AG08395 (cell line): ENCODE results near the gene NHERF2.

Experiments used
- DNase-seq: peaks from one replicate; pipeline ENCODE4 v3.0.0; 2012; ENCODE audit warnings: mixed read lengths, low spot score

Gene NHERF2

DNA sequence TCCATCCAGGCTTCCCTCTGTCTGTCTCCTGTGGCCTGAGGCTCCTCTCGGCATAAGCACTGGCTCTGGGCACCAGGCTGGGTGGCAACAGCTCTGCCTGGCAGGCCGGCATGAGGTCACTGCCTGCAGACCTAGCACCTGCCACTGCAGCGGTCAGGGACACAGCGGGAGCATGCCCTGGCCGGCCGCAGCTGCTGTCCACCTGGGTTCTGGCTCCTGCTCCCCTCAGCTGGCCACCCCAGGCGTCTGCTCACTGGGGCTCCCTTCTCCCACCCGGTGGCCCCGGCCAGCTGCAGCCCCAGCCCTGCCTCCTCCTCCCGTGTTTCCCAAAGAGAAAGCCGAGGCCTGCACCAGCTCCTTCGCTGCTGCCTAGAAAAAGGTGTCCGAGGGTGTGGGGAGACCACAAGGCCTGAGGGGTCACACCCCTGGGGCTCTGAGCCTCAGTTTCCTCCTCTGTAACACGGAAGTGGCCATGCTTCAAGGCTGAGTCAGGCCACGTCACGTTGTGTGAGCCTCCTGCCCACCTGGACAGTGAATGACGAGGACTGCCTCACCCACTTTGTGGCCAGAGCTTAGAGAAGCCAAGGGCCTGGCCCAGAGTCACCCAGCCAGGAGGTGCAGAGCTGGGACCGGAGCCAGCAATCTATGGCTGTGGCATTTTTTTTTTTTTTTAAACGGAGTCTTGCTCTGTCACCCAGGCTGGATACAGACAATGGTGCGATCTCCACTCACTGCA, 14.3 kb downstream of the NHERF2 start:
- no peak for DNase-seq

DNA sequence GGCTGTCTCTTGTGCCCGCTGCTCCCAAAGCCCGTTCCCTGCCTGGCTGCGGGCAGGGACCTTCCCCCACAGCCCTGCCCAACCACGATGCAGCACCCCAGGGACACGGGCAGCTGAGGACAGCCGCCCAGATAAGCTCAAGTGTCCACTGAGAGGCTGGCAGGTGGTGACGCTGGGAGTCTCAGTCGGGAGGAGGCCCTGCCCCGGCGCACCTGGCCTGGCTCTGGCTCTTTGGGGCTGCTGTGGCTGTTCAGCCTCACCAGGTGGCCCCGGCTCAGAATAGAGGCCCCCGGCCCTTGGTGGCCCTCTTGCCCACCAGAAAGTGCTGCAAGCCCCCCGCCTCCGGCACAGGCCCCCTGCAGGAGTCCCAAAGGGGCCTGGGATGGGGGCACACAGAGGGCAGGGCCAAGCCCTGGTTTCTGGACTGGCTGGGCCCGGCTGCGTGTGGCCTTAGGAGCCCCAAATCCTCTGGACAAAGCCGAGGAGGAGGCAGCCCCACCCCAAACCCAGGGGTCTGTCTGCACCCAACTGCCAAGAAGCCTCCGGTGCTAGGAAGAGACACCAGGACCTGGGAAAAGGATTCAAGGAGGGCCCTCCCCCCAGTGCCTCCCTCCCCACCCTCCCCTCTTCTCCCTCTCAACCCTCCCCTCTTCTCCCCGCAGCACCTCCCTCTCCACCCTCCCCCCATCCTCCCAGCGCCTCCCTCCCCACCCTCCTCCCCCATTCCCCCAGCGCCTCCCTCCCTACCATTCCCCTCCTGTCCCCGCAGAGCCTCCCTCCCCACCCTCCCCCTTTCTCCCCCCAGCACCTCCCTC, 15.7 kb downstream of the NHERF2 start:
- DNase-seq: no peak

DNA sequence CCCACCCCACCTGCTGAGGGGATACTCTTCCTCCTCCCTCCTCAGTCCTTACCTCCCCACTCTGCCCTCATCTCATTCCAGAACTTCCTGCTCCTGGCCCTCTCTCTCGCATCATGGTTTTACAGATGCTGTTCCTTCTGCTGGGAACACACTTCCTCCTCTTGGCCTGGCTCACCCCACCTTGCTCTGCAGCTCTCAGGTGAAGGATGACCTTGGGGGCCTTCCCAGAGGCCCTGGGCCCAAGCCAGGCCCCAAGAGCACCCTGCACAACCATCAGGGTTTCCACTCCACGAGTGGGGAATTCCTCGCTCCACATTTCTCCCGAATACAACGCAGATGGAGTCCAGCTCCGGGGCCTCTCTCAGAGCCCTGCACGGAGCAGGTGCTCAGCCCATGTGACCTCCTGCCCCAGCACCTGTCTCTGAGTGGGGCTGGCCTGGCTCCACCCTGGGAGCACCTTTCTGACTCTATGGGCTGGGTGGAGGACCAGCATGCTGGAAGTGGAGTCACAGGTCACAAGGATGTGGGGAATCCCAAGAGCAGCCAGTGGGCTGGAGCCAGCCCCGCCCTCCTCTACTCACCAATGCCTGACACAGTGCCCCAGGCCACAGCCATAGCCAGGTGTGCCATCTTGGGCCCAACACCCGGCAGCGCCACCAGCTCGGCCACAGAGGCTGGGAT, 16.4 kb downstream of the NHERF2 start:
- DNase-seq: no peak

DNA sequence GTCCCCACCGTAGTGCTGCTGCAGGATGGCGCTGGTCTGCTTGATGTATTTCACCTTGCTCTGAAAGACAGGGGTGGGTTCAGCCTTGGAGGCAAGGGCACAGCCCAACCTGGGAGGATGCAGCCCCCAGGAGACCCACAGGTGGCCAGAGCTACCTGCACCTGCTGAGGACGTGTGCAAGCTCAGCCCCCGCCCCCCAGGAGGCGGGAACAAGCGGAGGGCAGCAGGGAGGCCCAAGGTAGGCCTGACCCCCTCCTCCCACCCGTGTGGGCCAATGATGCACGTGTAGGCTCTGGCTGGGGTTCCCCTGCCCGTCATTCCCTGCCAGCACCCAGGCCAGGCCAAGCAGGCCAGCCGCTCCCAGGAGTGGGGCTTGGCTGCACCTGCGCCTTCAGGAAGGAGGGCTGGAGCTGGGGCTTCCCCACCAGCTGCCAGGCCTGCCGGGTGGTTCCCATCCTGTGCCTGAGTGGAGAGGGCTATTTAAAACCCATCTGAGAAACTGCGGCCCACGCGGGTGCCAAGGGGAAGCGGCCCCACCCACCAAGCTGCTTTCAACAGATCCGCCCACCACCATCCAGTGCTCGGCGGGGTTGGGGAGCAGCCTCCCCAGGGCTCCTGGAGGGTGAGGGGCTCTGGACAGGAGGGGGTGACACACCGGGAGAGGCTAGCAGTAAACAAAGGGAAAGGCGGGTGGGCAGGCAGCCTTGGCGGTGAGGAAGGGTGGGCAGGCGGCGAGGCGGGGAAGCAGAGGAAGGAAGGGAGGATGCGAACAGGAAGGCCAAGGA, 17.2 kb downstream of the NHERF2 start:
- no peak for DNase-seq

DNA sequence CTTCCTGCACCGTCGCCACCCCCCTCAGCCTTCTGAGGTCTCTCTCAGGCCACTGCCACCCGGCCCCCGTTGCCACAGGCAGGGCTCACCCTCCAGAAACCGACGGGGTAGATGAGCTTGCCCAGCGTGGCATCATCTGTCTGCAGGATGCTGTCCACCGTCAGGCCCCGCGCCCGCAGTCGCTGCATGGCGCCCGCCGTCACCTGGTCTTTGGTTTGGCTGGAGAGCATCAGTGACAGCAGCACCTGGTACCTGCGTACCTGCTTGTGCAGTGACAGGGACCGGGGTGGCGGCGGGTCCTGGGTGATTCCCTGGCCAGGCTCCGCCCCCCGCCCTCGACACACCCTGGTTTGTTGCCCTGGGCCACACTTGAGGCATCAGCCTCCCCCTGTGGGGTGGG, 17.8 kb downstream of the NHERF2 start:
- no peak for DNase-seq

DNA sequence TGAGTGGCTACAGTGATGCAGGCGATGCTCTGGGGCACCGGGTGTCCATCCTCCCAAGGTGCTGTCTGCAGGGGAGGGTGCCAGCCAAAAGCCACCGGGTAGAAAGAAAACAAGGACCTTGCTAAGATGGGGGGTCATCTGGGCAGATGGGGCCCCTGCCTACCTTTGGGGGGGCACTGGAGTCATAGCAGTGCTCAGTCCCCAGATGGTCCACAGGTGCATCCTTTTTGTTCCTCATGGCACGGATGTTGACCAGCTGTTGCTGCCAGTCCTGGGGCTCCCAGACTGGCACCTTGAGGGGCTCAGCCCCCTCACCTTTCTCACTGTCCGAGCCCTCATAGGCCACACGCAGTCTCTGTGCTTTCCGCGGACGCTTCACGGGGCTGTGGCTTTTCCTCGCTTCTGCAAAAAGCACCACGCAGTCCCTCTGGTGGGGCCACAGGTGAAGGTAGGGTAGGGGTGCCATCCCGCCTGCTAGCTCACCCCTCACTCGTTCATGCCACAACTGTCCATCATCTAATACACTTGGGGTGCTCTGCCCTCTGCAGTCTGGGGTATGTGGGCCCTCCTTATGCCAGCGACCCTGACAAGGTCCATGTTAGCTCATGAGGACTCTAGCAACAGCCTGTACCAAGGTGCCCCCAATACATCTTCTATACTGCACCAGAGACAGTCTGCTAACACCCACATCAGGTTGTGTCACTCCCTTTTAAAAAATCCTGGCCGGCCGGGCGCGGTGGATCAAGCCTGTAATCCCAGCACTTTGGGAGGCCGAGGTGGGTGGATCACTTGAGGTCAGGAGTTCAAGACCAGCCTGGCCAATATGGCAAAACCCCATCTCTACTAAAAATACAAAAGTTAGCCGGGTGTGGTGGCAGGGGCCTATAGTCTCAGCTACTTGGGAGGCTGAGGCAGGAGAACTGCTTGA, 19.5 kb downstream of the NHERF2 start:
- DNase-seq: no peak

DNA sequence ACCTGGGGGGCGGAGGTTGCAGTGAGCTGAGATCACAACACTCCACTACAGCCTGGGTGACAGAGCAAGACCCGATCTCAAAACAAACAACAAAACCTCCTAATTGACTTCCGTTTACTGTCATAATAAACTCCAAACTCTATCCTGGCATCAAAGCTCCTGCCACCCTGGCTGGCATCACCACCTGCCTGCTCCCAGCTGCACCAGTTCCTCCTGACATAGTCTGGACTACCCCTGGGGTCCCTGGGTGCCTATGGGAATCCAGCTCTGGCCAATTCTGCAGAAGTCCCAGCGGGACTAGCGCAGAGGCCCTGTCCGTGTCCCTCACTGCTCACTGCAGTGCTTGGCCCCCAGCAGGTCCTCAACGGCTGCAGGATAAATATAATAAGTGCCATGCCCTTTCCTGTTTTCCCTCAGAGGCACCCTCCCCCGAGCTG, 20.2 kb downstream of the NHERF2 start:
- DNase-seq: no peak

DNA sequence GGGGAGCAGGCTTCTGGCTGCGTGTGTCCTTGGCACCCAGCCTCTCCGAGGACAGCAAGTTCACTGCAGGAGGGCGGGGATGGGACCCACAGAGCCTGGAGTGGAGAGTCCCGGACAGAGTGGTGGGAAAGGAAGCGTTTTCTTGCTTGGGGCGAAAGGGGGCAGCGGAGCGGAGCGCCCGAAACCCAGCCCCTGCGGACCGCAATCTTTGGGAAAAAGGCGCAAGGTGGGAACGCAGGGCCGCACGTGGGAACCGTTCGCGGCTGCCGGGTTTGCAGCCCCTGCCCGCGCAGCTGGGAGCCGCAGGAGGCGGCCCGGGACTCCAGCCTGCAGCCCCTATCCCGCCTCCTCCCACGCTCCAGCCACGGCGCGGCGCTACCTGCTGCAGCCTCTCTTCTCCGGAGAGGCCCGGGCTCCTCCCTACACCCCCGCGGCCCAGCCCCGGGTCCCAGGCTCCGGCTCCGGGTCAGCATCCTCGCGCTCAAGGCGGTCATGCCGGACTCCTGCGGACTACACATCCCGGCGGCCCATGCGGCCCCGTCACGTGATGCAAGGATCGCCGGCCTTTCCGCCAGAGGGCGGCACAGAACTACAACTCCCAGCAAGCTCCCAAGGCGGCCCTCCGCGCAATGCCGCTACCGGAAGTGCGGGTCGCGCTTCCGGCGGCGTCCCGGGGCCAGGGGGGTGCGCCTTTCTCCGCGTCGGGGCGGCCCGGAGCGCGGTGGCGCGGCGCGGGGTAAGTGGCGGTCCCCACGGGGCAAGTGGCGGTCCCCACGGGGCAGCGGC, 20.8 kb downstream of the NHERF2 start, which contains the start of the genes NTHL1 and TSC2:
Gene NTHL1, minus strand, starts transcription at position 505 of the 786 bp plus-strand sequence. Its CDS starts 11 bp downstream, at position 494.
Gene TSC2, plus strand, starts transcription at position 656 of the 786 bp plus-strand sequence. CDS start 631 bp downstream, outside the sequence.
- DNase-seq: peak; percentile 97

DNA sequence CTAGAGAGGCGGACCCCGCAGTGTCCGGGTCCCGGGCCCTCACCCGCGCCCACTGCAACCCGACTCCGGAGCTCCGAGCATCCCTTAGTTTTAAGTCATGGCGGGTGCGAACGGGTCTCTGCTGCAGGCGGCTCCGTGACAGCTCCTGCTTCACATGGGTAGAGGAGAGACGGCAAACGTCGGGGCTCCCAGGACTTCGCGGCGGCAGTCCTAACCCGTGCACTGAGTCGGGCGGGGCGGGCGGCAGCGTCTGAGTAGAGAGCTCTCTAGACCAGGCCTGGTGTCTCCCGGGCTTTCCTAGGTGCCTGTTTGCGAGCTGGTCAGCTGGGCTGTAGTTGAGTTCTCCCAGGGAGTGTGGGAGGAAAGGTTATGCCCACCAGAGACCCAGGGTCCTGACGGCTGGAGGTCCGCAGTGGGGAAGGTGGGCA, 21.4 kb downstream of the NHERF2 start:
- peak; percentile 15 for DNase-seq

DNA sequence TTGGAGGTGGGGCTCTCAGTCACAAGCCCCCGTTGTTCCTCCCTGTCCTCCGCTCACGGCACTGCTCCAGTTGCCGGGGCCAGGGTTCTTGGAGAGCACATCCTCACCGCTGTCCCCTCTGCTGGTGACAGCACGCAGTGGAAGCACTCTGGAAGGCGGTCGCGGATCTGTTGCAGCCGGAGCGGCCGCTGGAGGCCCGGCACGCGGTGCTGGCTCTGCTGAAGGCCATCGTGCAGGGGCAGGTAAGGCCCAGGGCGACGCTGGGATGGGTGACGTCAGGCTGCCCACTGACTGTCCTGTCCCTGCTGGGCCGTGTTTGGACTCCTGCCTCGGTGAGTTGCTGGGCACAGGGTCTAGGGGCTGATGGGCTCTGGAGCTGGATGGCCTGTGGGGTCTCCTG, 26.5 kb downstream of the NHERF2 start:
- no peak for DNase-seq

DNA sequence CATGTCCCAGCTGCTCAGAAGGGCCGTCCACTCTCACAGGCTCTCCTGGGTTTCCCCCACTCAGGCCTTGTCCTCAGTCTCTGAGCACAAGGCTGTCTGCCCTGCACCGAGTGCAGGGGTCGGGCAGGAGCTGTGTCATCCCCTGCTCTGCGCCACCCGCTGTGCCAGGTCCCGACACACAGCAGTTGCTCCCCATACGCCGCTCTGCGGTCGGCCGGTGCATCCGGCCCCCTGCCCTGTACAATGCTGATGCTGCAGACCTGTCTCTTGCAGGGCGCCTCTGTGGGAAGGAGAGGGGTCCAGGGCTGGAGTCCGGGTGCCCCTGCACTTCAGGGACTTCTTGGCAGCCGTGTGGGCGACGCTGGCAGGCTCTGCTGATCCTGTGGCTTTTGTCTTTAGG, 27.2 kb downstream of the NHERF2 start:
- DNase-seq: no peak

DNA sequence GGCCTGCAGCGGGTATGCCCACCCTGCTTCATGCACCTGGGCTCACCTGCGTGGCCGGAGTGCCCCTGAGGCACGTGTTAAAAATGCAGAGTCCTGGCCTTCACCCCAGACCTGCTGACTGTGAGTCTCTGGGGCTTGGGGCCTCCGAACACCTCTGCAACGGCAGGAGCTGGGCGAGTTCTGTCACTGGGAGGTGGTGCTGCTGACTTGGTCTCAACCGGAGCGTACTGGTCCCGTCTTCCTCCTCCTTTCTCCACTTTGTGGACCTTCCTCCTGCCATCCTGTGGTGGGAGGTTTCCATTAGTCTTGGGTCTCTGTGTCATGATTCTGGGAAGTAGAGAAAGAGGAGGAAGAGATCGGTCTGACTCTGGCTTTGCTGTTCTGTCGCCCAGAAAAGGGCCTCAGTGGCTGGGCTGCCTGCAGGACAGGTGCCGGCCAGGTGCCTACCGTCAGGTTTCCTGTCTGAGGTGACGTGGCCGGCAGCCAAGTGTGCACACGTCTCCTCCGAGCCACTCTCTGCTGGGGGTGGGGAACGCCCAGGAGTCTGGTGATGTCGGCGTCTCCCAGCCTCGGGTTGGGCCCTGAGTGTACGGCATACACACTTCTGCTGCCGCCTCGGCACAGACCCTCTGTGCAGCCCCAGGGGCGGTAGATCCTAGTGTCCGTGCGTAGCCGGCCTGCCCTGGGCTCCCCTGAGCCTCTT, 28.0 kb downstream of the NHERF2 start:
- DNase-seq: no peak

DNA sequence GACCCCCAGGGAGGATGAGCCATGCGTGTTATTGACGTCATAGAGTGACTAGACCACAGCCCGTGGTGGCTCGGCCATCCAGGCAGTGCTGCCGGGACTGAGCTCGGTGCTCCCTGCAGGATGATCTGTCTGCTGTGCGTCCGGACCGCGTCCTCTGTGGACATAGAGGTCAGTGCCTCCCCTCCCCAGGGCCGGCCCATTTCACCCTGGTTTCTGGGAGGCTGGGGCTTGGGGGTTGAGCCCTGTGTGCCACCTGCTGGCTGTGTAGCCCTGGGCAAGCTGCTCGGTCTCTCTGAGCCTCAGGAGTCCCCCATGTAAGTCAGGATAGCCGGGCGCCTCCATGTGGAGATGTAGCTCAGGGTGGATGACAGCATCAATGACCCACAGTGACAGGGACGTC, 29.4 kb downstream of the NHERF2 start:
- DNase-seq: peak; percentile 28

DNA sequence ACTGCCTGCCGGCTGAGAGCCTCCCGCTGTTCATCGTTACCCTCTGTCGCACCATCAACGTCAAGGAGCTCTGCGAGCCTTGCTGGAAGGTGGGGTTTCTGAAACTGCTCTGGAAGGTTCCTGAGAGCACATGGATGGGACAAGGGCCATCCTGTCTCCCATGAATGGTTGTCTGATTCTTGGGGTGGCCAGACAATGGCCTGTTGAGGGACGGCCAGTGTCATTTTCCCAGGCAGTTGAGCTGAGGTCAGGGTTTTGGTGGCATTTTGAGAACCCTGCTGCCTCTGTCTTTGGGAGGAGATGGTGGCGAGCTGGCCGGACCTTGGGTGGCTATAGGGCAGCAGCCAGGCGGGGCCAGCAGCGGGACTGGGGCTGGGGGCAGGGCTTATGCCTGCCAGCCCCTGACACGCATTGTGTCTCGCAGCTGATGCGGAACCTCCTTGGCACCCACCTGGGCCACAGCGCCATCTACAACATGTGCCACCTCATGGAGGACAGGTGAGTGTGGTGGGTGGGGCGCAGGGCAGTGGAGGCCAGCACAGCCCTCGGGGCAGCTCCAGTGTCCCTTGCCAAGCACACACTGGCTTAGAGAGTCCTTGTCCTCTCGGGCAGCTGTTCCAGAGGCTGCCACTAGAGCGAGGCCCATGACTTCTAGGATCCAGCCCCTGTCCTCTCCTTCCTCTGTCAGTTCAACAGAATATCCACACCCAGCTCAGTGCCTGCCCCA, 30.1 kb downstream of the NHERF2 start:
- no peak for DNase-seq

DNA sequence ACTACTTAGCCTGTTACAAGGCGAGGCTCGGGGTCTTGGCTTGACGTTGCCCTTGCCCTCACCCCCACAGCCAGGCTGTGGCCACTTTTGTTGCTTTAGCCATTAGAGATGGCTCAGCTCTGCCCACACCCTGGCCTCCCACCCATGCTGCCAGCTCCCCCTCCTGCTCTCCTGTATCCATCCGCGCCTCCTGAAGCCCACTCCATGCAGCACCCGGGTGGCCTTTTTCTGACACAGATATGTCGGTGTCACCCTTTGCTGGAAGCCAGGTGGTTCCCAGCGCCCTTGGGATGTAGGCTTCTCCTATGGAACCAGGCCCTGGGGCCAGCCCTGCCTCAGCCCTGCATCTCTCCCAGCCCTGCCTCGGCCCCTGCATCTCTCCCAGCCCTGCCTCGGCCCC, 30.7 kb downstream of the NHERF2 start:
- no peak for DNase-seq

DNA sequence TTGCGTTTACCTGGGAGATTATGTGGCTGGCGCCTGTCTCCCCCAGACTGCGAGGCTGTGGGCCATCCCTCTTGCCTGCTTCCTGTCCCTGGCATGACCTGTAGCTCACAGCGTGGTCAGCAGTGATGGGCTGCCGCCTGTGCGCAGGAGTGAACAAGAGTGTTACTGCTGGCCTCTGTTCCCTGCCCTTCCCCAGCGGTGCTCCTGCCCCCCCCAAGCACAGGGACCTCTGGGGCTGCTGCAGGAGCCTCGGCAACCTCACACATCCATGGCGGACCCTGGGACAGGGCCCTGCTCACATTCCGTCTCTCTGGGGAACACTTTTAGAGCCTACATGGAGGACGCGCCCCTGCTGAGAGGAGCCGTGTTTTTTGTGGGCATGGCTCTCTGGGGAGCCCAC, 31.7 kb downstream of the NHERF2 start:
- no peak for DNase-seq

DNA sequence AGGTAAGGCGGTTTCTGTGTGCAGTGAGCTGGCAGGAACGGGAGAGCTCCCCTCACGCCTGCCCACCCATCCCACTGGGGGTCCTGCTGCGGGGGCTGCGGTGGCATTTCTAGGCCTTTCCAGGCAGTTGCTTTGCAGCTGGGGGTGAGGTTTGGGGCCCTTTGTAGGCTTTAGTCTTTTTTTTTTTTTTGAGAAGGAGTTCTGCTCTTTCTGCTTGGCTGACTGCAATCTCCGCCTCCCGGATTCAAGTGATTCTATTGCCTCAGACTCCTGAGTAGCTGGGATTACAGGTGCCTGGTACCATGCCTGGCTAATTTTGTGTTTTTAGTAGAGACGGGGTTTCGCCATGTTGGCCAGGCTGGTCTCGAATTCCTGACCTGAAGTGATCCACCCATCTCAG, 32.2 kb downstream of the NHERF2 start:
- no peak for DNase-seq

DNA sequence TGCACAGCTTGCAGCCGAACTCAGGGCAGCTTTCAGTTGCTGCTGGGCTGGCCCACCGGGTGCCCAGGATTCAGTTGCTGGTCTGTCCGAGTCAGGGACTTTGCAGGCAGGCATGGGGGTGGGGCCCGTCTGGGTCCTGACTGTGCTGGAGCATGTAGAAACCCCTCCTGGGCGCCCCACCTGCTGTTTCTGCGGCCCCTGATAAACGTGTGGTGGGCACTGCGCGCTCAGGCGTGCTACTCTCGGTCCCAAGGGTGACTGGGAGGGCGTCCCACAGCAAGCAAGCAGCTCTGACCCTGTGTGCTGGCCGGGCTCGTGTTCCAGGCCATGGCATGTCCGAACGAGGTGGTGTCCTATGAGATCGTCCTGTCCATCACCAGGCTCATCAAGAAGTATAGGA, 33.6 kb downstream of the NHERF2 start:
- DNase-seq: no peak

DNA sequence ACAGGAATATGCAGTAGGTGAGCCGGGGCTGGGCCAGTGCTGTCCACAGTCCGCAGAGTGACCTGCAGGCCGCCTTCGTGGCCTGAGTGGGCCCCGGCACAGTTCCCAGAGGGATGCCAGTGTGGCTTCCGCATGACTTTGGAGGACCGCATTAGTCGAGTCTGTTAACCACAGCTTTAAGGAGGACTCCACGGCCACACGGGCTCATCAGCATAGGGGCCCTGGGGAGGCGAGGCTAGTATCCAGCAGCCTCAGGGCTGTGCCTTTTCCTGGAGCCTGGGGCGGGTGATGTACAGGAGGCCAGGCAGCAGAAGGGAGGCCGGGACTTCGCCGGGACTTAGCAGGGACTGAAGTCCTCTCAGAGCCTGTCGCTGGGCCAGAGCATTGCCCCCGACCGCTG, 34.3 kb downstream of the NHERF2 start:
- no peak for DNase-seq
